GM12864 (cell line): ENCODE measurements around the gene ZMIZ1.

Experiments used
- DNase-seq: peaks from one replicate; pipeline ENCODE4 v3.0.0-alpha.2; 2011; ENCODE audit warnings: low read depth
- H3K4me3 ChIP-seq: 2 replicates; pipeline ENCODE4 v1.5.1; 2011; ENCODE audit warnings: mild to moderate bottlenecking, low read depth, low read length, control low read depth
- CTCF ChIP-seq: IDR thresholded peaks from 2 replicates; pipeline ENCODE4 v1.5.1; 2011; ENCODE audit warnings: low read depth, mild to moderate bottlenecking, moderate library complexity, low read length, control low read depth, inconsistent platforms; ENCODE audit errors: missing control alignments

ZMIZ1 gene

DNA sequence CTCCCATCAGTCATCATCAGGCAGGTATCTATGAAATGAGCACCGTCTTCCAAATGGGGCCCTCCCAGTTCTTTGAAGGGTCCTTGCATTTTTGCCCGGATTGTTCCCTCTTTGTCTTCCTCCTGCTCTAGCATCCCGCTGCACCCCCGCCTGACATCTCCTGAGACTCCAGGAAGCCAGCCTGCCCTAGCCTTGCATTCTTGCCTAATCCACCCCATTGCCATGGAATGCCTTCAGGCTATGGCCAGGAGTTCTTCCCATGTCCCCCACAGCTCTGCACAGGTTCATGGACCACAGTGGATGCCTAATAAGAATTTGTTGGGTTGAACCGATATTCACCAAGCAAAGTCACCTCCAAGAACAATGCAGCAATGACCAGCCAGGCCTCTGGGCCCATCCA lies 62.1 kb downstream of the ZMIZ1 start:
- no peak overlapping the region for H3K4me3 ChIP-seq
- no peak for TF ChIP-seq CTCF
- no peak for DNase-seq

GRCh38 chr10:79131836-79132631 lies 63.3 kb downstream of the ZMIZ1 start:
- no peak overlapping the region for H3K4me3 ChIP-seq
- no peak for TF ChIP-seq CTCF
- no peak for DNase-seq

- no peak for DNase-seq
- H3K4me3 ChIP-seq, result no peak overlapping the region
- TF ChIP-seq CTCF, result no peak
Measured at GRCh38 chr10:79132681-79133381, 64.1 kb downstream of the ZMIZ1 start.

DNA sequence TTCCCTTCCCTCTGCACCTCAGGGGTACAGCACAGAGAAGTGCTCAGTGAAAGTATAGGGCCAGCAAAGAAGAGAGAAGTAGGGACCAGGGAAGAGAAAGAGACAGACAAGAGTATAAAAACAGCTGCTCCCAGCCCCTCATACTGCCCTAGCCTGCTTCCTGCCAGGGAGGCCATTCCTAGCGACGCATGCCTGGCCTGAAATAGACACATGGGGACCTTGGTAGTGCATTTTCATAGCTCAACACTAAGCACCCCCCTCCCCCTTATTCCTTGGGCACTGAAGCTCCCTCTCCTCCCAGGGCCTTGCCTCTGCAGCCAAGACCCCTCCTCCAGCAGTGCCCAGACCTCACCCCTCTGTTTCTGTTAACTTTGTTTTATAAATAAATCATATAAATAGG lies 64.7 kb downstream of the ZMIZ1 start:
- DNase-seq, result no peak
- TF ChIP-seq CTCF, result no peak
- no peak overlapping the region for H3K4me3 ChIP-seq

DNA sequence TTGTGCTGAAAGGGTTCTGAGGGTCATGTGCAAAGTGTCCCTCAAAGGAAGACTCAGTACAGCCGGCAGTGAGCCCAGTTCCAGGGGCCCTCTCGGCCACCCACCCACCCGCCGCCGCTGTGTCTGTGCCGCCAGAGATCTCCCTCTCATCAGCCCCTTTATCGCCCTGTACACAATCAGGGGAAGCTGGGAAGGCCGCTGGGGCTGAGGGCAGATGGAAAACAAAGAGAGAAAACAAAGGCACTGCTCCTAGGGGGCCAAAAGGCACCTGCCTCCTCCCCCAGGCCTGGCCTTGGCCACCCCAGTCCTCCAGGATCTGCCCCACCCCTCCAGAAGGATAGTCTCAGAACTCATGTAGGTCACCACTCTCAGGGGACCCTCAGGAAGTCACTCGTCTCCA lies 67.0 kb downstream of the ZMIZ1 start:
- no peak for TF ChIP-seq CTCF
- DNase-seq, result no peak

DNA sequence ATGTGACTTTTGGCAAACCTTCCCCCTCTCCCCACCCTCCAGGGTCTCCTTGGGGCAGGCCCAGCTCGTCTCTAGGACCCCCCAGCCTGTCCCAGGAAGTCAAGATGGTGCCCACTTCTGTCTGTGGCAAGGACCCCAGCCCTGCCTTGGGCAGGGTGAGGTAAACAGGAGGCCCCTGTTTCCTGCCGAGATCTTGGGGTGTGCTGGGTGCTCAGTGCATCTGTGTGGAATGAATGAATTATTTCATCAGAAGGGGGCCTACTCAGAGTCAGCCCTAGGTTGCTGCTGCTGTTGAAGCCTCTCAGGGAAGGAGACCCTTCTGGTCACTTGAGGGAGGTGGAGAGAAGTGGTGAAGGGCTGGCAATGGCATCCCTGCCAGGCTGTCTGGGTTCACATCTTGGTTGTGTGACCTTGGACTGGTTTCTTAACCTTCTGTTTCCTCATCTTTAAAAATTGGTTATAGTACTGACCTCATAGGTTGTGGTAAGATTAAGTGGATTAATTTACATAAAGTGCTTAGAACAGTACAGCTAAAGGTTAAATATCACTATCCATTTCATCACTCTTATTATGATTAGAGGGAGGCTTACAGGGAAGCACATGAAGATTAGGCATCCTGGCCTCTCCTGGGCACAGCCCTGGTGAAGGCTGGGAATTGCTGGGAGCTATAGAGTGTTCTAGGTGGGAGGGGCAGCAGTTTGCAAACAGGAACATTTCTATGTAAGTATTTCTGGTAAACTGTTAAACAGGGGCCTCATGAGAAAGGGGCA lies 67.7 kb downstream of the ZMIZ1 start:
- TF ChIP-seq CTCF, result no peak
- no peak for DNase-seq
- no peak overlapping the region for H3K4me3 ChIP-seq

More for the DNA sequence above, 67.0 kb downstream of the ZMIZ1 start:
- H3K4me3 ChIP-seq, result no peak overlapping the region
